ENCODE results near the gene SYS1.

Gene SYS1

DNA sequence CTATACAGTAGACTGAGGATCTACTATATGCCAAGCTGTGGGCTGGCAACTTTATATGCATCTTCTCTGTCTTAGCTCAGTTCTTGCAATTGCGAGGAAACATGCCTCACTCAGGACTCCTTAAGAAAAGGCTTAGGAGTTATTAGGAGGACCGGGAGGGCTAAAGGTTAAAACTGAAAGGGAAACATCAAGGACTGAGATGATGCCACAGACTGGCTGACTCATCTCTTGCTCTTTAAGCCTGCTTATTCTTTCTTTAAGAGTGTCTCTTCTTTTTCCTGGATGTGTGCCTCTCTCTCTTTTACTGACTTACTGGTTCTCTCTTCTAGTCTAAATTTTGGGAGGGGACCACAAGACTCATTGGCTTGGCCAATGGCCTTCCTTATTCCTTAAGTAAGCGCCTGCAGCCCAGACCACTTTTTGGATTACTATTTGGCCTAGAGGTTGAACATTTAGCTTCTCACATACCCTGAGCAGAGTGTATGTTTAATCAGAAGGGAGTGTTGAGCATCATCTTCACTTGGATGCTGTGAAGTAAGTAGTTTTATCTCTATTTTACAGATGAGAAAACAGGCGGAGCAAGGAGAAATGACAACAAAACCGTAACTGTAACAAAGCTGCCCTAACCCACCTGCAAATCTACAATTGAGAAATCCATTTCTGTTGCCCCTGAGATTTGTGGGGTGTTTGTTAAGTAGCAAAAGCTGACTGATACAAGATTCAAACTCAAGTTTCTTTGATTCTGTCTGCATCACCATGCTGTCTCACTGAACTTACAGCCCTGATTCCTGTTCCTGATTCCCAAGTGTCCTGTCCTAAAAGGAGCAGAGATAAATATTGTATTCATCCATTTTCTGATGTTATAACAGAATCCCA, 7.5 kb upstream of the SYS1 start:
- DNase-seq (ENCODE audit: low spot score) = peak; percentile 66

- DNase-seq (ENCODE audit: low spot score) = no peak
Observed at GRCh38 chr20:45358282-45359068, 4.5 kb upstream of the SYS1 start.

- no peak for DNase-seq (ENCODE audit: low spot score)
Observed at GRCh38 chr20:45359069-45359405, 3.9 kb upstream of the SYS1 start.

DNA sequence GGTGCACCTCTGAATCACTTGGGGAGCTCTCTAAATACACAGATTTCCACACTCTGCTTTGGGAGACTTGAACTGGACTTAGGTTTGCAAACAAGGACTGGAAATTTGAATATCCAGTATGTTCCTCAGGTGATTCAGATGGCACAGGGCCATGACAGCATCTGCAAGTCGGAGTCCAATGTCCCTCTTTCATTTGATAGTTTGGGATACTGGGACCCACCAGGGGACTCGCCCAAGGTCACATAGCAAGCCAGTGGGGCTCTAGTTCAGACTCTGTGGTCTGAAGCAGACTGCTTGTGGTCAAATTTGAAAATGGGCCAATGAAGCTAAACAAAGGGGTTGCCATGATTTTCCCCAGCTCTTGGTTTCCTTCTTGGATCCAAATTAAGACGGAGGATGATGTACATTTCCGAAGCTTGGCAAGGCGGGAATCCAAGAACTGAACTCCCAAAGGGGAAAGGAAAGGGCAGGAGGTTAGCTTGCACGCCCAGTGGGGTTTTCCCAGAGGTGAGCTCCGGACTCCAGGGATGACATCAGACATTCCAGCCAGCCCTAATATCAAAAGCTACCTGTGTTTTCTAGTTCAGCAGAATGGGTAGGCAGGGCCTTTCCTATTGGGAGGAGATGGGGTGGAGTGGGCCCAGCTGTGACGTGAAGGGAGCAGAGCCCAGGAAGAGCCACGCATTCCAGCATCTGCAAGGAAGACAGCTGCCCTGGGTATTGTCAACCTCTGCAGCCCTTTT, 3.4 kb upstream of the SYS1 start:
- no peak for DNase-seq (ENCODE audit: low spot score)

GRCh38 chr20:45361793-45362192, 1.2 kb upstream of the SYS1 start:
- DNase-seq (ENCODE audit: low spot score) = no peak

GRCh38 chr20:45363611-45364492, 896 bp downstream of the SYS1 start:
- DNase-seq (ENCODE audit: low spot score) = no peak

GRCh38 chr20:45365444-45365970, 2.6 kb downstream of the SYS1 start:
- DNase-seq (ENCODE audit: low spot score) = no peak

DNA sequence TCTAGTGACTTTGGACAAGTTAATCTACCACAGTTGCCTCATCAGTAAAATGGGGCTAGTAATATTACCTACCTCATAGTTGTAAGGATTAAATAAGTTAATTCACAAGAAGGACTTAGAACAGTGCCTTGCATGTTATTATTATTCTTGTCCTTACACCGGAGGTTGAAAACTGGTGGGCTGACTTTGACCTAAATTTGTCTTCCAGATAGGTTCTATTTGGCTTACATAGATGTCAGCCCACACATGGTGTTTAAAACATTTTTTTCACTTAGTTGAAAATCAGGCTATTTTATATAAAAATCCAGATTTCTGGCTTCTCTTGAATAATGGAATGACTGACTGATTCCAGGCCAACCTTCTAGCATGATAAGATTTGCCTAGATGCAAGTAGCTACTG, 3.2 kb downstream of the SYS1 start:
- DNase-seq (ENCODE audit: low spot score) = no peak

DNA sequence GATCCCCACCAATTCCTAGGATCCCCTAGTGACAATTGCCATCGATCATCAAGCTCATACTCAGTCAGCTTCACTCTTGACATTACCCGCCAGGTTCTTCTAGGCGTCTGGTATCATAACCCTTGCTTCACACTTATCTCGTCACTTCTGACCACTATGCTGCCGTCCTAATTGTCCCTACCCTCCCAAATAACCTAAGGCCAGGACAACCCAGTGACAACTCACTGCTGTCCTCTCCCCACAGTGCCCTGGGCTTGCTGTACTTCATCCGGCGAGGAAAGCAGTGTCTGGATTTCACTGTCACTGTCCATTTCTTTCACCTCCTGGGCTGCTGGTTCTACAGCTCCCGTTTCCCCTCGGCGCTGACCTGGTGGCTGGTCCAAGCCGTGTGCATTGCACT, 3.7 kb downstream of the SYS1 start:
- no peak for DNase-seq (ENCODE audit: low spot score)

- no peak for DNase-seq (ENCODE audit: low spot score)
Observed at GRCh38 chr20:45367126-45367525, 4.2 kb downstream of the SYS1 start.

DNA sequence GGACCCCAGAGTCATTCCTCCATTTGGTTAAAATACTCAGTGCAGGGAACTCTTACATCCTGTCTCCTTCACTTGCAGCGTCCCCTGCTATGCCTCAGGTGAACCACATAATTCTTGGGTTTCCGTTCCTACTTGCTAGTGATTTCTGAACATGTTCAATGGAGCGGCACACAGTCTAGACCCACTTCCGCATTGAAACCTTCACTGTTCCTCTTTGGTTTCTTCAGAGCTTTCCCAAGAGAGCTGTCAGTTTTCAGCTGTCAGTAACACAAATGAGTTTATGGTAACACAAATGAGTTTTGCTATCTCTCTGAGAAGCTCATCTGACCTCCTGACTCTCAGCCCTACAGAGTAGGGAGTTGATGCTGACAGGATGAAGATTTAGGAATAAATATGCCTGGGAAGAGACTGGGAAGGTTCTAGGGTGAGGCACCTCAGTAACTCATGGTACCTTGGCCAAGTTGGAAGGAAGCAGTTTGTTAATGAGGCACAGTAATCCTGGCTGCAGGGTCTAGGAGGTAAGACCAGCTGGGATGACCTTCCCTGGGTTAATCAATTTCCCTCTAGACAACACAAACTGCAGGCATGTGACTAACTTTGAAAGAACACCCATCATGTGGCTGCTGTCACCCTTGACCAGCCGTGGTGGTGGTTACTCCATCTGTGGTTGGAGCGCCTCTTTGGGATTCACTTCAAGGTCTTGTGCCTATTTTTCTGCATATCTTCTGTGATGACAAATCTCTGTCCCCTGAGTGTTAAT, 5.4 kb downstream of the SYS1 start:
- peak; percentile 74 for DNase-seq (ENCODE audit: low spot score)

- no peak for DNase-seq (ENCODE audit: low spot score)
Observed at GRCh38 chr20:45370571-45371160, 7.7 kb downstream of the SYS1 start.

GRCh38 chr20:45372241-45372640, 9.3 kb downstream of the SYS1 start:
- no peak for DNase-seq (ENCODE audit: low spot score)

DNA sequence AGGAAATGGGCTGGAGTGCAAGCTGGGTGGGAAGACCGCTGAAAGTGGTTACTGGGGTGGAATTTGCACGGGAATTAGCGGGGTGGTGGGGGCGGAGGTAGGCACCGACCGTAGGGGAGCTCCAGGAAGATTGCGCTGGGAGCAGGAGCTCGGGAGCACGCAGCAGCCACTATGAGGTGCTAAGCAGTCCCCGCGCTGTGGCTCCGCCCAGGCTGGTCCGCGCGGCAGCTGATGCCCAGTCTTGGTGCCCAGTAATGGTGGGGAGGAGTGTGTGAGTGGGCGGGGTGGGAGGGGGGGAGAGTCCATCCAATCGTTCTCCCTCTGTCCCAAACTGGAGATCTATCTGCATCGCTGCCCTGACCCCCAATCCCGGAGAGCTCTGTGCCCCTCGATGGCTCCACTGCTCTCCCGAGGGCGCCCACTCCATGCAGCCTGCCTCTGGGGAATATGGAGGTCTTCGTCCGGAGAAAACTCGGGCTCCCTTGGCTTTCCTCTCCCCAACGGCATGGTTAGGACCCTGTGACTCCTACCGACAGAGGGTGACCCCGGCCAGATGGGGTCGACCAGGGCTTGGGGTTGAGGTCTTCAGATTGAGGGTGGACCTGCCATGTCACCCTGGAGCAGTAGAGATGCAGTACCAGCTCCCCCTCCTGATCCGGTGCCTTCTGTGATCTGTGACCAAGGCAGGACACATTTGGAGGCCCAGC, 9.8 kb downstream of the SYS1 start:
- DNase-seq (ENCODE audit: low spot score) = no peak

DNA sequence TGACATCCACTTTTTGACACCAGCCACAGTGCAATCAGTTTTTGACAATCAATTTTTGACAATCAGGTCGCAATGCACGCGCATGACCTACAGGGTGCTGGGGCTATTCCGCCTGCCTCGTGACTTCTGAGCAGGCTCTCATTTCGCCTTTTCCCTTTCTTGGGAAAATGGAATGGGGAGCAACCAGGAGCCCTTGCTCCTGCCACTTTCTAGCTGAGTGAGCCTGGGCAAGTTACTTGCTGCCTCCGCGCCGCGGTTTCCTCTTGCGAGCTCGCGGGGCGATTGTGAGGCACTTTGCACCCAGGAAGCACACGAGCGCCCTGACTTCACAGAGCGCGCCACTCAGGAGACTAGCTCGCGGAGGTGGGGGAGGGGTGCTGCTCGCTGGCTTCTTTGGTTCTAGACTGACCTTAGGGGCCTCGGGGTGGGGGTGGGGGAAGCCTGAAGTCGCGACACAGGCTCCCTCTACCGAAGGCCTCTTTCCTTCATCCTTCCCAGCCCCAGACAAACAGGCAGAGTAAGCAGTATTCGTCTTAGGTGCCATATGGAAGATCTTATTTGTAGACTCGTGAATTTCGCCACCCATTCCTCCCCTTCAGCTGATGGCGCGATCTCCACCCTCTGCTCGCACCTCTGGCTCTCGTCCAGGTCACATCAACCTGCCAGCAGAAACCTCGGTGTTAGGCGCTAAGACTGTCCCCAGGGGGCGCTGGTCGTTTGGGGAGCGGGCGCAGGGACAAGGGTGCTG, 10.6 kb downstream of the SYS1 start:
- DNase-seq (ENCODE audit: low spot score) = peak; percentile 90

DNA sequence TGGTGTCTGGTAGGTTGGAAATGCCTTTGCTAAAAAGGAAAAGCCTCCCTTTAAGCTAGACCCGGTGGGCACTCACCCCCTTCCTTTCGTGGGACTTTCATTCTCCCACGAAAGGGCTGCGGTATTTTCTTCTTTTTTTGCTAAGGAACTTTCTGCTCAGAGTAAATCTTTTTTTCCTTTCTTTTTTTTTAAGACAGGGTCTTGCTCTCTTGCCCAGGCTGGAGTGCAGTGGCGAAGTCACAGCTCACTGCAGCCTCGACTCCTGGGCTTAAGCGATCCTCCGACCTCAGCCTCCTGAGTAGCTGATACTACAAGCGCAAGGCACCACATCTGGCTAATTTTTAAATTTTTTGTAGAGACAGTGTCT, 11.1 kb downstream of the SYS1 start:
- no peak for DNase-seq (ENCODE audit: low spot score)

GRCh38 chr20:45374966-45375365, 12.0 kb downstream of the SYS1 start:
- DNase-seq (ENCODE audit: low spot score) = no peak

GRCh38 chr20:45377269-45377668, 14.3 kb downstream of the SYS1 start:
- no peak for DNase-seq (ENCODE audit: low spot score)

DNA sequence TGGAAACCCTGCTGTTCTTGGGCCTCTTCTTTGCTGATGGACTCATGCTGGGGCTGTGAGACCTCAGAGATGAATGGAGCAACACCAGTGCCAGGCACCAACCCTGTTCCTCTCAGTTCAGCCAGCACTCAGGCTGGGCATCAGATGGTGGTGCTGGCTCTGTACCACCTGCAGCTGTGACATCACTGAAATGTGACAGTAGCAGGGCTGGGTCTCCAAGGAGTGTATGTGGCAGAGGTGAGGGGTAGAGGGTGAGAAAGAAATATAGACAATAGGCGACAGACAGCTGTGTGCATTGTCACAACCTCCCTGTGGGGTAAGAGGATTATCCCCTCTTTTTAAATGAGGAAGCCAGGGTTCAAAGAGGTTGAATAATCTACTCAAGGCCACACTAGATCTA, 15.2 kb downstream of the SYS1 start, which contains the start of gene TP53TG5:
TSS of gene TP53TG5 (minus strand) at position 135 of the 400 bp plus-strand sequence. CDS start at position 46, 89 bp downstream.
- no peak for DNase-seq (ENCODE audit: low spot score)
